ENCODE results near the gene GALNT13. TPM values are rescaled to one million over a fixed set of nuclear protein-coding genes. Genes with fewer than 3 reads are reported as not detected.

The GALNT13 gene
- total RNA-seq, 2 experiments from 2014 or later = 0.32 to 0.60 TPM

- POLR2A ChIA-PET = no interaction called here
- TF ChIP-seq CTCF (IDR thresholded peaks at IDR 0.05) = no peak
- Mint-ChIP-seq H3K27me3 (no peaks in the 10 kb centered on the region), H3K36me3 (ENCODE audit: low read depth) (no peaks in the 10 kb centered on the region), H3K4me3 (no peak overlapping the region), H3K4me1 (ENCODE audit: low read depth) (no peaks in the 10 kb centered on the region), H3K9me3 (peaks cover 12% of the 10 kb centered on the region), H3K27ac (no peak overlapping the region)
- ATAC-seq (no peak), DNase-seq (no peak)
- intact Hi-C loops (cut with micrococcal nuclease) = no loop called here
- CTCF ChIA-PET = no interaction called here
Measured at GRCh38 chr2:154182008-154182407, 310.3 kb downstream of the GALNT13 start.

GRCh38 chr2:154187948-154188347 lies 316.2 kb downstream of the GALNT13 start:
- no peaks in the 10 kb centered on the region for H3K36me3 Mint-ChIP-seq (ENCODE audit: low read depth)
- POLR2A ChIA-PET = no interaction called here
- CTCF ChIA-PET = no interaction called here
- no peak overlapping the region for H3K4me3 Mint-ChIP-seq
- H3K4me1 Mint-ChIP-seq (ENCODE audit: low read depth) = no peaks in the 10 kb centered on the region
- no peak for TF ChIP-seq CTCF (IDR thresholded peaks at IDR 0.05)
- no peak for ATAC-seq
- H3K9me3 Mint-ChIP-seq = peaks cover 12% of the 10 kb centered on the region
- no peaks in the 10 kb centered on the region for H3K27me3 Mint-ChIP-seq
- no peak for DNase-seq
- intact Hi-C loops (cut with micrococcal nuclease) = no loop called here
- H3K27ac Mint-ChIP-seq = no peak overlapping the region

- H3K4me1 Mint-ChIP-seq (ENCODE audit: low read depth) = no peaks in the 10 kb centered on the region
- DNase-seq (no peak), ATAC-seq (no peak)
- no peak overlapping the region for H3K4me3 Mint-ChIP-seq
- H3K36me3 Mint-ChIP-seq (ENCODE audit: low read depth) = no peaks in the 10 kb centered on the region
- CTCF ChIA-PET = no interaction called here
- peaks cover 8% of the 10 kb centered on the region for H3K9me3 Mint-ChIP-seq
- H3K27me3 Mint-ChIP-seq = no peaks in the 10 kb centered on the region
- no peak for TF ChIP-seq CTCF (IDR thresholded peaks at IDR 0.05)
- intact Hi-C loops (cut with micrococcal nuclease) = no loop called here
- POLR2A ChIA-PET = no interaction called here
- no peak overlapping the region for H3K27ac Mint-ChIP-seq
Measured at GRCh38 chr2:154189953-154190352, 318.2 kb downstream of the GALNT13 start.

- H3K36me3 Mint-ChIP-seq (ENCODE audit: low read depth) = no peaks in the 10 kb centered on the region
- ATAC-seq = no peak
- no peaks in the 10 kb centered on the region for H3K4me1 Mint-ChIP-seq (ENCODE audit: low read depth)
- no peak for TF ChIP-seq CTCF (IDR thresholded peaks at IDR 0.05)
- no peak overlapping the region for H3K4me3 Mint-ChIP-seq
- H3K9me3 Mint-ChIP-seq = no peaks in the 10 kb centered on the region
- intact Hi-C loops (cut with micrococcal nuclease) = no loop called here
- CTCF ChIA-PET = no interaction called here
- POLR2A ChIA-PET = no interaction called here
- no peaks in the 10 kb centered on the region for H3K27me3 Mint-ChIP-seq
- no peak for DNase-seq
- no peak overlapping the region for H3K27ac Mint-ChIP-seq
Measured at GRCh38 chr2:154193246-154193645, 321.5 kb downstream of the GALNT13 start.

- no peaks in the 10 kb centered on the region for H3K36me3 Mint-ChIP-seq (ENCODE audit: low read depth)
- no peak overlapping the region for H3K27ac Mint-ChIP-seq
- ChIA-PET POLR2A (no interaction called here), CTCF (no interaction called here)
- H3K4me3 Mint-ChIP-seq = no peak overlapping the region
- TF ChIP-seq CTCF (IDR thresholded peaks at IDR 0.05) = no peak
- DNase-seq = no peak
- no peaks in the 10 kb centered on the region for H3K27me3 Mint-ChIP-seq
- intact Hi-C loops (cut with micrococcal nuclease) = no loop called here
- H3K9me3 Mint-ChIP-seq = no peaks in the 10 kb centered on the region
- no peaks in the 10 kb centered on the region for H3K4me1 Mint-ChIP-seq (ENCODE audit: low read depth)
- no peak for ATAC-seq
Measured at GRCh38 chr2:154194909-154195643, 323.4 kb downstream of the GALNT13 start.
